GM06990 (cell line): Measurements from ENCODE around the gene MAGT1.
"Not testable (repeated sequence)": the region's sequence is repeated elsewhere in the genome, so short reads cannot be mapped to it uniquely, and the experiment has no call there.

ENCODE experiments used
- DNase-seq: peaks from one replicate; pipeline ENCODE4 v3.0.0-alpha.2; 2011; ENCODE audit not compliant: insufficient read length; ENCODE audit errors: extremely low read depth
- H3K27me3 ChIP-seq: replicated peaks from 2 replicates; pipeline ENCODE4 v1.6.0; 2011; ENCODE audit warnings: low read length; ENCODE audit not compliant: control insufficient read depth, insufficient read depth
- H3K36me3 ChIP-seq: 2 replicates; pipeline ENCODE4 v1.5.1; 2011; ENCODE audit warnings: low read length; ENCODE audit not compliant: control insufficient read depth, insufficient read depth
- H3K4me3 ChIP-seq: replicated peaks from 2 replicates; pipeline ENCODE4 v1.5.1; 2011; ENCODE audit warnings: low read depth, mild to moderate bottlenecking, control low read depth, low read length
- CTCF ChIP-seq: IDR thresholded peaks from 2 replicates; pipeline ENCODE4 v1.5.1; 2011; ENCODE audit warnings: low read length, control low read depth, mild to moderate bottlenecking, inconsistent platforms; ENCODE audit not compliant: insufficient read depth, poor library complexity, severe bottlenecking

MAGT1 gene

GRCh38 chrX:77930581-77930980 is 35.3 kb upstream of the MAGT1 start:
- no peaks in the 10 kb centered on the region for H3K27me3 ChIP-seq
- DNase-seq = no peak
- no peaks in the 10 kb centered on the region for H3K36me3 ChIP-seq
- TF ChIP-seq CTCF = no peak
- no peak overlapping the region for H3K4me3 ChIP-seq

GRCh38 chrX:77925764-77926163 is 30.5 kb upstream of the MAGT1 start:
- H3K4me3 ChIP-seq = no peak overlapping the region
- no peak for TF ChIP-seq CTCF
- DNase-seq = no peak
- H3K36me3 ChIP-seq = no peaks in the 10 kb centered on the region
- no peaks in the 10 kb centered on the region for H3K27me3 ChIP-seq

GRCh38 chrX:77924320-77924859 is 29.2 kb upstream of the MAGT1 start:
- TF ChIP-seq CTCF = no peak
- H3K4me3 ChIP-seq = no peak overlapping the region
- DNase-seq = no peak
- H3K27me3 ChIP-seq = no peaks in the 10 kb centered on the region
- H3K36me3 ChIP-seq = no peaks in the 10 kb centered on the region

GRCh38 chrX:77922787-77923186 is 27.6 kb upstream of the MAGT1 start:
- Histone ChIP-seq H3K36me3 (no peaks in the 10 kb centered on the region), H3K27me3 (no peaks in the 10 kb centered on the region), H3K4me3 (no peak overlapping the region)
- no peak for DNase-seq
- TF ChIP-seq CTCF = no peak

- H3K36me3 ChIP-seq, H3K27me3 ChIP-seq, DNase-seq, H3K4me3 ChIP-seq: not testable (repeated sequence)
Measured at GRCh38 chrX:77919370-77919769, 24.1 kb upstream of the MAGT1 start.

GRCh38 chrX:77918568-77918967 is 23.3 kb upstream of the MAGT1 start:
- Histone ChIP-seq H3K36me3 (no peaks in the 10 kb centered on the region), H3K4me3 (no peak overlapping the region), H3K27me3 (no peaks in the 10 kb centered on the region)
- no peak for DNase-seq
- TF ChIP-seq CTCF = no peak
